ENCODE results near the gene NDUFA8.

NDUFA8 gene

DNA sequence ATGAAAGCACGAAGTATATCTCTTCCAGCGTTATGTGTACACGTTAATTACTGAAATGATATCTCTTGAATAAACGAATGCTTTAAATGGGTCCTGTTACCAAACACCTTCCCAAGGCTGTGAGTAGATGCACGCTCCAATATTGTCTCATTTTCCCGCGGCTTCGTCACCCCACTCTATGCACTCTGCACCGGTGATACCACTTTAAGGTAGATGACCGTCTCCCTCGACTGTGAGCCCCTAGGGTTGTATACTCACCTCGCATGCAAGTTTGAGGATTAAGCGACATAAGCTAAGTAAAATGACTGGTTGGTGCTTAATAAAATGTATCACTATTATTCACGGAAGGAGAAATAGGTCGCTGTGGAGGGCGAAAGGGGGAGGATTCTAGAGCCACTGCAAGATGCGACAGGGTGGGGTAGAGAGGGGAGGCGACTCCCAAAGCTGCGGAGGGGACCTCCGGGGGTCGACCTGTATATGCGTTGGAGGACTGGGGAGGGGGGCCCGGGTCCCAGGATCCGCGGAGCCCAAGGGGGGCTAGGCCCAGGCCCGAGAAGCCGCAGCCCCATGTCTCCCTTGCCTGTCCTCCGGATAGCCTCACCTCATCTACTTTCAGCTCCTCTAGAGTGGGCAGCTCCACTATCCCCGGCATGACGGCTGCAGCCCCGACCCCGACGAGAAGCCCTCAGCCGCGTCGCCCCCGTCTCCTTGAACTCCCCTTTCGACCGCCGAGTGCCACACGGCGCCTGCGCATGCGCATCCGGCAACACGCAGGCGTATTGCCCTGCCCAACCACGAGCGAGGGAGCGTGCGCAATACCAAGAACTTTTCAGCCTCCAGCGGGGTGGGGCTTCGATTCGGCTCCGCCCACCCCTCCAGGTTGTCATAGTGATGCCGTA lies at the start of gene NDUFA8, which contains the start of gene MORN5:
Gene NDUFA8 (minus strand): TSS at position 754 of the 899 bp plus-strand sequence. CDS start 102 bp downstream, at position 652.
Gene MORN5 (plus strand): TSS at position 883 of the 899 bp plus-strand sequence. CDS start 65 bp downstream, outside the sequence.
- Mint-ChIP-seq H3K36me3 (peaks cover 2% of the 10 kb centered on the region), H3K9me3 (peaks cover 6% of the 10 kb centered on the region), H3K27ac (peak within 1 kb of the TSS; percentile 92), H3K4me3 (peak within 1 kb of the TSS; percentile 97), H3K4me1 (peaks cover 47% of the 10 kb centered on the region), H3K27me3 (peaks cover 3% of the 10 kb centered on the region)

DNA sequence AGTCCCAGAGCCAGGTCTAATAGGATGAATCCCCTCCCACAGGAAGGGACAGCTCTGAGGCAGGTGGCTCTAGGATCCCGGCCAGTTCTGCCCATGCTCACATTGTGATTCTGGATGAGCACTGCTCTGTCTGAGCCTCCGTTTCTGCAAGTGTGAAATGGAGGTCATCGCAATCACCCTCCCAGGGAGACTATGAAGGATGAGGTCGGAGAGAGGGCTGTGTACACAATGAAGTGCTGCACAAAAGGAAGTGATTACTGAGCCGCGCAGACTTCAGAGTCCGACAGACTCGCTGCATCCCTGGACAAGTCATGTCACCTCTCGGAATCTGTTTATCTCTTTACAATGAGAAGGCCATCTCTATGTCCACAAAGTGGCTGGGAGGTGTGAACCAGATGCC lies 47.5 kb upstream of the NDUFA8 start:
- Mint-ChIP-seq H3K36me3 (no peaks in the 10 kb centered on the region), H3K4me1 (no peaks in the 10 kb centered on the region), H3K27me3 (peaks cover 13% of the 10 kb centered on the region), H3K27ac (no peak overlapping the region), H3K4me3 (no peak overlapping the region), H3K9me3 (no peaks in the 10 kb centered on the region)

DNA sequence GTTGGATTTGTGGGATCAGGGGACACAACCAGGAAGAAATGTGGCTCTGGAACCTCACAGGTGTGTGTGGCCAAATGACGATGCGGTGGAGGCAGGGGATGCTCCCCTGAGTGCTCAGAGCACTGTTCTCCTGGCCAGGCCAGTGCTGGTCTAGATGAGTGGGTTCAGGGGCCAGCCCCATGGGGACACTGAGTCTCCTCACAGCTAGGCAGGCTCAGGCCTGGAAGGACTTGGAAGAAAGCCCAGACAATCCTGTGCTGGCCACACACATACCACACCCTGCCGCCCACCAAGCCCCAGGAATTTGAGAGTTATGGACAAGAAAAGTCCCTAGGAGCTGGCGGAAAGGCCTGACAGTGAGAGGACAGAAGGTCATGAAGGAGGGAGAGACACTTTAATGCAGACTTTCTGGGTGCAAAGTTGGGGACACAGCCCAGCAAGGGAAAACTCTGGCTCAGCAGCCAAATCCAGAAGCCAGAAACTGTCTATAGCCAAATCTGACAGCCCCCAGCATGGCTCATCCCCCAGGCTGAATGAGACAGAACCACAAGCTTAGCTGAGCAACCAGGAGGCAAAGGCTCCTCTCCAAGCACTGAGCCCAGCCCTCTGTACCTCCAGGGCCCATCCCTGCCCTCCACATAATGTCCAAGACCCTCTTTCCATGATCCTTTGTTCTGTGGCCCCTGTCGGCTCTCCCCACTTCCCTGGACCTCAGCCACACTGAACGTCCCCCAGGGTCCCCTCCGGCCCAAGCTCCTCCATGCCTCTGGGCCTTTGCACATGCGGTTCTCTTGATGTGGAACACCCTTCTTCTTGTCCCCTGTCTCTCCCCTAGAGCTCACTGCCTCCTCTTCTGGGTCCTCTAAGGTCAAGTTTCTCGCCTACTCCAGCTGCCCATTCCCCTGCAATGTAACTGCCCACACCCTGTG lies 46.8 kb upstream of the NDUFA8 start:
- H3K9me3 Mint-ChIP-seq, result no peaks in the 10 kb centered on the region
- no peaks in the 10 kb centered on the region for H3K36me3 Mint-ChIP-seq
- H3K4me3 Mint-ChIP-seq, result no peak overlapping the region
- H3K27ac Mint-ChIP-seq, result no peak overlapping the region
- H3K4me1 Mint-ChIP-seq, result no peaks in the 10 kb centered on the region
- peaks cover 8% of the 10 kb centered on the region for H3K27me3 Mint-ChIP-seq

DNA sequence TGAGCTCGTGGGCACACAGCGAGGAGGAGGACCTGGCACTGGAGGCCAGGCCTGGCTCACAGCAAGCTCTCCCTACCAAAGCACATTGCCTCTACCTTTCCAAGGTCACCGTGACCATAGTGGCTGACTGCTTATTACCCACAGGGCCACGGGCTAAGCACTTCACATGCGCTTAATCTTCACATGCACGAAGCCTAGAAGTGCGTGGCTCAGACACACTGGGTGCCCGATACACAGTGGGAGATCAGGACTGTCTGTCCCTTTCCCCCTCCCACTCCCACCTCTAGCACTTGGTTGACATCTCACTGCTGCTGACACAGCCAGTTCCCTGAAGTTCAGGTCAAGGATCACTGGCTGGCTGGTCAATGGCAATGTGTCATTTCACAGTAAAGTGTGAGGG lies 45.6 kb upstream of the NDUFA8 start:
- H3K4me3 Mint-ChIP-seq, result no peak overlapping the region
- peaks cover 3% of the 10 kb centered on the region for H3K27me3 Mint-ChIP-seq
- H3K27ac Mint-ChIP-seq, result no peak overlapping the region
- no peaks in the 10 kb centered on the region for H3K36me3 Mint-ChIP-seq
- H3K4me1 Mint-ChIP-seq, result no peaks in the 10 kb centered on the region
- H3K9me3 Mint-ChIP-seq, result no peaks in the 10 kb centered on the region

DNA sequence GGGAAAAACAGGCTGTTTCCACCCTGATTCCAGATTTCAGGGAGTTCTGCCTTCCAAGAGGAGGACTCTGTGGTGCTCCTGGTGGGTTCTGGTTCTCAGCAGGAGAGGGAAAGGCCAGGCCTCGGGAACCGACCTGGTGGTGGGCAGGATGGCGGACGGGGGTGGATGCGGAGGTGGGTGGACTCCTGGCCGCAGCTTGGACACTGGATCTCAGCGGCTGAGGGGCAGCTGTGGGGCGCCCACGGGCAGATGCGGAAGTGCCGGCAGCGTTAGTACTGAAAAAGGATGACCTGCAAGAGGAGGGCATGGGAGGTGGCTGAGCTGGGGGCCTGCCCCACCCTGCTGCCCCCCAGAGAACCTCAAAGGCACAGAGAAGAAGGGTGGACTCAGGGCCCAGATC lies 44.9 kb upstream of the NDUFA8 start:
- Mint-ChIP-seq H3K4me1 (no peaks in the 10 kb centered on the region), H3K27me3 (peaks cover 2% of the 10 kb centered on the region), H3K9me3 (no peaks in the 10 kb centered on the region), H3K4me3 (no peak overlapping the region), H3K27ac (no peak overlapping the region), H3K36me3 (no peaks in the 10 kb centered on the region)

DNA sequence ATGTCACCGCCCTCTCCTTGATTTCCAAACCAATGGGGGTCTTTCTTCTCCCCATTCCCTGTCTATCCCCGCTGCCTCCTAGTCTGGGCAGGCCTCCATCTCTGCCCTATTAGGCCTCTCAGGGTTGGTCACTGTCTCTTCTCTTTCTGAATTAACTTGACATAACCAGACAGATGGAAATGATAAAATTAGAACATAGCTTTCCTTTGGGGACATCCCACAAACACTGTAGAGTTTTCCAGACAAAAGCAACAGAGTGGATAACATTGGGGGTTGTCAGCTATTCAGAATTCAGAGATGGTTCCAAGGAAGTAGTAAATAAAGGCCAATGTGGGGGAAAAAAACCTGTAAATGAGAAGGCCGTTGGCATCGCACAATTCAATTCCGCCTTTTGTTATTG lies 44.5 kb upstream of the NDUFA8 start:
- no peak overlapping the region for H3K27ac Mint-ChIP-seq
- no peaks in the 10 kb centered on the region for H3K36me3 Mint-ChIP-seq
- no peak overlapping the region for H3K4me3 Mint-ChIP-seq
- H3K4me1 Mint-ChIP-seq, result no peaks in the 10 kb centered on the region
- peaks cover 2% of the 10 kb centered on the region for H3K27me3 Mint-ChIP-seq
- H3K9me3 Mint-ChIP-seq, result no peaks in the 10 kb centered on the region

DNA sequence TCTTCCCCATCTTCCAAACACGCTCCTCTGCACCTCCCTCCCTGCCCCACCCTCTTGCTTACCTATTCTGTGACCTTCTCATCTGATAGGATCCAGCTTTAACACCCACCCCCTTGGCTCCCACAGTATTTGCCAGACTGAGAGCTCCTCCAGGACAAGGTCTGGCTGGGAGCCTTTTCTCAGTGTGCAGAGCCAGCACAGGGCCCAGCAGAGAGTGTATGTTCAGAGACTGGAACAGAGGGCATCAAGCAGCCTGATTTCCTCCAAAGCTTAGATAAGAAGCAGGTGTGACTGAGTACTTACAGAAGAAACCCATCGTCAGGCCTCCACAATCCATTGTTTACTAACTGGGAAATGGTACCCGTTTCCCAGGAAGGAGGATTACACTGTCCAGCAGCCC lies 42.5 kb upstream of the NDUFA8 start:
- no peak overlapping the region for H3K27ac Mint-ChIP-seq
- peaks cover under 1% of the 10 kb centered on the region for H3K27me3 Mint-ChIP-seq
- no peaks in the 10 kb centered on the region for H3K4me1 Mint-ChIP-seq
- no peaks in the 10 kb centered on the region for H3K36me3 Mint-ChIP-seq
- H3K4me3 Mint-ChIP-seq, result no peak overlapping the region
- no peaks in the 10 kb centered on the region for H3K9me3 Mint-ChIP-seq

DNA sequence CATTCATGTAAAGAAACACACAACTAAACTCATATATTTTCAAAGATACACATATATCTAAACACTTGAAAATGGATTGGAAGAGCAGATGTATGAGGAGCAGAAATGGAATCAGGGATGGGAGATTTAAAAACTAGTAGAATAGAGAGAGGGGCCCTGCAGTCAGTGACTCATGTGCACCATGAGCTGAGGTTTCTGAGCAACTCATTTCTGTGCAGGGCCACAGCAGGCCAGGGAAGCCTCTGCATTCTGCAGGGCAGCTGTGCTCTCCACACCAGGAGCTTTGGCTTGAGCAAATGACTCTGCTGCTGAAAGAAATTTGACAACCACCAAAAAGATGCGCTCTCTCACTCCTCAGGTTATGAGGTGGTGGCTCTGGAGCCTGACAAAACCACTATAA lies 42.1 kb upstream of the NDUFA8 start:
- H3K27me3 Mint-ChIP-seq, result peaks cover 2% of the 10 kb centered on the region
- no peaks in the 10 kb centered on the region for H3K4me1 Mint-ChIP-seq
- H3K4me3 Mint-ChIP-seq, result no peak overlapping the region
- H3K9me3 Mint-ChIP-seq, result no peaks in the 10 kb centered on the region
- H3K36me3 Mint-ChIP-seq, result no peaks in the 10 kb centered on the region
- no peak overlapping the region for H3K27ac Mint-ChIP-seq

DNA sequence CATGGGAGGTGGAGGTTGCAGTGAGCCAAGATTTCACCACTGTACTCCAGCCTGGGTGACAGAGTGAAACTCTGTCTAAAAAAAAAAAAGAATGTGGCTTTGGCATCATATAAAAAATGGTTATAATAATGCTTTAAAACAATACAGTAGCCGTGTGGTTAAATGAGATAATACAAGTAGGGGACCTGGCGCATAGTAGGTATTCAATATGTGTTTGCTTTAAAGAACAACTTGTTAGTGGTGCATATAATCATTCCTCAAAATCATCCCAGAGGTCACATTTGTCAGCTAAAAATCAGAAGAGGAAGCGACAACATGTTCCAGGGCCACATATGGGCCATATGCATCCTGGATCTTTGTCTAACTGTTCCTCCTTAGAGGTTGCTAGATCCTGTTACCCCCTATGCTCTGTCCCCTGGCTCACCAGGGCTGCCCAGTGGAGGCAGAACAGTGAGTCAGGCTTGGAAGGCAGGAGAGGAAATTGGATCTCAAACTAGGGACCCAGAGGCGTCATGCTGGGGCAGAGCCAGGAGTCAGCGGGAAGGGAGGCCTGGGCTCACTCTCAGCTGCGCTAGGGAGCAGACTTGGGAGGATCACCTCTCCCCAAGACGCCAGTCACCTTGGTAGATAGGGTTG lies 41.5 kb upstream of the NDUFA8 start:
- Mint-ChIP-seq H3K4me1 (no peaks in the 10 kb centered on the region), H3K27me3 (peaks cover 2% of the 10 kb centered on the region)

DNA sequence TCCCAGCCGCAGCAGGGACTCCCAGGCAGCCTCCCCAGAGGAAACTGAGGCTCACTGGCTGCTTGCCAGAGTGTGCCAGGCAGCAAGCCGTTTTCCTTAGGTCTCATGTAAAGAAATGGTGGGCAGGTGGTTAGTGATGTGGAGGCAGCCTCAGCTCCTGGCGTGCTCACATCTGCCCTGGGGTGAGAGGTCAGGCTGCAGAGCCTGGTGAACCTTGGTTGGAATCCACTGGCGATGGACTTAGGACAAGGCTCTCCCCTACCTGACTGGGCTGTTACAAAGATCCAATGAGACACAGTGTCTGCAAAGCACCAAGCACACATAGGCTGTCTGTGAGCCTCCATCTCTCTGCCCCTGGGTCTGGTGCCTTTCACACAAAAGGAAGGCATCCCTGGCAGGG lies 38.3 kb upstream of the NDUFA8 start:
- peaks cover 2% of the 10 kb centered on the region for H3K27me3 Mint-ChIP-seq
- no peaks in the 10 kb centered on the region for H3K9me3 Mint-ChIP-seq
- H3K27ac Mint-ChIP-seq, result no peak overlapping the region
- no peak overlapping the region for H3K4me3 Mint-ChIP-seq
- no peaks in the 10 kb centered on the region for H3K4me1 Mint-ChIP-seq
- no peaks in the 10 kb centered on the region for H3K36me3 Mint-ChIP-seq

More for the DNA sequence above, 41.5 kb upstream of the NDUFA8 start:
- Mint-ChIP-seq H3K36me3 (no peaks in the 10 kb centered on the region), H3K27ac (no peak overlapping the region), H3K4me3 (no peak overlapping the region), H3K9me3 (no peaks in the 10 kb centered on the region)

DNA sequence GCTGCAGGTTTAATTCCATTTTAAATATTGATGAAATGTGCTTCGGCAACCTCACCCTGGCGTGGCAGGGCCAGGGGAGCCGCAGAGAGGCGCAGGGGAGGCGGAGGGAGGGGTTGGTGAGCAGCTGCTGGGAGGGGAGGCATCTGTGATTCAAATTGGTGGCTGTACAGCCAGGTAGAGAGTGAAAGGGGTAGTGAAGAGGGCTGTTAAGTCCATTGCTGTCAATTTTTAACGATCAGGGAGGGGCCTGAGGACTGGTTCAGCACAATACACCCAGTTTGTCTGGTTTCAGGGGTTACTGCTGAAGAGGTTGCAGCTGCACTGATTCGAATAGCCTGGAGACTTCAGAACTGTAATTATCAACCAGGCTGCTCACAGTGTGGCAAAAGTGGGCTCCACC lies 37.8 kb upstream of the NDUFA8 start:
- Mint-ChIP-seq H3K4me3 (no peak overlapping the region), H3K9me3 (no peaks in the 10 kb centered on the region), H3K4me1 (no peaks in the 10 kb centered on the region), H3K27me3 (peaks cover 2% of the 10 kb centered on the region), H3K27ac (no peak overlapping the region), H3K36me3 (no peaks in the 10 kb centered on the region)

DNA sequence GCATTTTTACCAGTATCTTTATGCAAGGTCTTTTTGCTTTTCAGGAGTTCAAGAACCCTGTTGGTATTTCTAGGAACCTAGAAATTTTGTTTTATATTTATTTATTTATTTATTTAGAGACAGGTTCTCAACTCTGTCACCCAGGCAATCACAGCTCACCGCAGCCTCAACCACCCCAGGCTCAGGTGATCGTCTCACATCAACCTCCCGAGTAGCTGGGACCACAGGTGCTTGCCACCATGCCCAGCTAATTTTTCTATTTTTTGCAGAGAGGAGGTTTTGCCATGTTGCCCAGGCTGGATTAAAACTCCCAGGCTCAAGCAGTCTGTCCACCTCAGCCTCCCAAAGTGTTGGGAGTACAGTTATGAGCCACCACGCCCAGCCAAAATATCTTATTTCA lies 36.3 kb upstream of the NDUFA8 start:
- Mint-ChIP-seq H3K9me3 (no peaks in the 10 kb centered on the region), H3K36me3 (no peaks in the 10 kb centered on the region), H3K4me3 (no peak overlapping the region), H3K27ac (no peak overlapping the region), H3K27me3 (peaks cover 2% of the 10 kb centered on the region), H3K4me1 (no peaks in the 10 kb centered on the region)

DNA sequence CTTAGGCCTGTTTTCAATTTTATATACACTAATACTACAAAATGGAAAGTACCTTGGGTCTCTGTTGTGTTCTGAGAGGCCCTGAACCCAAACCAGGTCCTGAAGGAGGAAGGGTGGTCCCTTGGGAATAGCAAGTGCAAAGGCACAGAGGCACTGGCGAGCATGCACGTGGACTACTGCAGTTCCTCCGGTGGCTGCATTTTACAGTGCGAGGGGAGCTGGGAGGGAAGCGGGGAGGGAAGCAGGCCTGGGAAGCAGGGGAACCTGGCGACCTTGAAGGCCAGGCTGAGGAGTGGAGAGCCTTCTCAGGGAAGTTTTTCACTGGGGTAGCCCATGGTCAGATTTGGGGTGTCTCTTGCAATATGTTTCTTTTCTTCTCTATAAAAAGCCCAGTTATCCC lies 34.1 kb upstream of the NDUFA8 start:
- no peaks in the 10 kb centered on the region for H3K4me1 Mint-ChIP-seq
- no peaks in the 10 kb centered on the region for H3K9me3 Mint-ChIP-seq
- H3K27ac Mint-ChIP-seq, result no peak overlapping the region
- H3K4me3 Mint-ChIP-seq, result no peak overlapping the region
- no peaks in the 10 kb centered on the region for H3K36me3 Mint-ChIP-seq
- peaks cover 2% of the 10 kb centered on the region for H3K27me3 Mint-ChIP-seq

DNA sequence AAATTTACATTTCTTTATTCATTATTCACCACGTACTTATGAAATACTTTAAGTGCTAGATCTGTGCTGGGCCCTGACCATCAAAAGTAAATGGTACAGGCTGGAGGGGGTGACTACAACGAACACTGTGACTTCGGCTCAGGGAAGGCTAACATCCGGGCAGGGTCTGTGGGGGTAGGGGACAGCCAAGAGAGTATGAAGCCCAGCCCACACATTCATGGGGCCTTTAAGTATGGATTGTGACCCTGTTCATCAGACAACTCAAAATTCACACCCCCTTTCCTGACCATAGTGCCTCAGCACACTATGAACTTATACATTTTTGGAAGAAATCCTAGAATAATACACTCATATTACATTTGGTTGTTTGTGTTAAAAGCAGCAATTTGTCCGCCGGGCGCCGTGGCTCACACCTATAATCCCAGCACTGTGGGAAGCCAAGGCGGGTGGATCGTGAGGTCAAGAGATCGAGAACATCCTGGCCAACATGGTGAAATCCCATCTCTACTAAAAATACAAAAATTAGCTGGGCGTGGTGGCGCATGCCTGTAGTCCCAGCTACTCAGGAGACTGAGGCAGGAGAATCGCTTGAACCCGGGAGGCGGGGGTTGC lies 33.4 kb upstream of the NDUFA8 start:
- Mint-ChIP-seq H3K27ac (no peak overlapping the region), H3K36me3 (no peaks in the 10 kb centered on the region), H3K4me3 (no peak overlapping the region), H3K4me1 (no peaks in the 10 kb centered on the region), H3K9me3 (no peaks in the 10 kb centered on the region), H3K27me3 (peaks cover 2% of the 10 kb centered on the region)

DNA sequence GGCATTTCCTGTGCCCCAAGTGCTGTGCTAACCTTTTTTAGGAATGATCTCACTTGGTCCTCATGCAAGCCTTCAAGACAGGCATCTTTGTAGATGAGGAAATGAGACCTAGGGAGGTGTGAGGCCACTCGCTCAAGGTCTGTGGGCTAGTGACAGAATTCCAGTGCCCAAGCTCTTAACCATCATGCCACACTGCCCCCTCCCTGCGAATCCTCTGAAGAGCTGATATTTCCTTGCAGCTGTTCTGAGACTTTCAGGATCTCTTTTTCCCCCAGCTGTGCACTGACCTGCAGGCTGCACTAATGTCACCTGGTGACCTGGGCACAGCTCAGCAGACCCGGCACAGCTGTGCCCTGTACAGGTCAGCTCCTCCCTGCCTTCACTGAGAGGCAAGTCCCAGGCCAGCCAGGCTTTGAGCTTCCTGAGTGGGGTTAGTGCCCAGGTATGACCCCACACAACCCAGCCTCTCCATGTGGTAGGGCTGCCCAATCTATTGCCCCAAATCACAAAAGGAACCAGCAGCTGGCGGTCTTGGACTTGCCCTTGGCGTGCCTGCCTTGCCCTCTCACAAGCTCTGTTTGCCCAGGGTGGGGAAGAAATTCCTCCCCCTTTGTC lies 32.8 kb upstream of the NDUFA8 start:
- no peaks in the 10 kb centered on the region for H3K36me3 Mint-ChIP-seq
- H3K27ac Mint-ChIP-seq, result no peak overlapping the region
- H3K9me3 Mint-ChIP-seq, result no peaks in the 10 kb centered on the region
- peaks cover 2% of the 10 kb centered on the region for H3K27me3 Mint-ChIP-seq
- no peak overlapping the region for H3K4me3 Mint-ChIP-seq
- H3K4me1 Mint-ChIP-seq, result no peaks in the 10 kb centered on the region
